SK-N-SH (cell line): Measurements from ENCODE around the gene GAB2. TPM values are rescaled to one million over a fixed set of nuclear protein-coding genes. Genes with fewer than 3 reads are reported as not detected.

Experiments used
- CTCF ChIA-PET: fragments of 300-600, 350-600 bp; formaldehyde crosslinking; extraction: SDS; loops from one replicate; lab custom pipeline; 2021; lab: Yijun Ruan, JAX
- POLR2A ChIA-PET: fragments of 350-600 bp; sonication (Branson Sonifier 250); formaldehyde crosslinking; extraction: SDS; loops from one replicate; lab custom pipeline; 2020; ENCODE audit warnings: antibody characterized with exemption, inconsistent platforms; lab: Yijun Ruan, JAX
- DNase-seq: peaks from one replicate; pipeline ENCODE4 v3.0.0; 2012
- H2AFZ ChIP-seq: fragments of 200-600 bp; sonication (generic); 2 replicates; pipeline ENCODE4 v1.8.1; 2016; ENCODE audit warnings: antibody characterized with exemption, mild to moderate bottlenecking, low read depth
- H3F3A ChIP-seq: fragments of 200-600 bp; sonication (generic); replicated peaks from 2 replicates; pipeline ENCODE3; 2016; ENCODE audit warnings: antibody characterized with exemption, mild to moderate bottlenecking; ENCODE audit not compliant: insufficient read depth
- H3K27ac ChIP-seq, 2 experiments: fragments of 200-500 bp in 1 of 2; fragments of 200-600 bp in 1 of 2; sonication (Bioruptor generic) in 1 of 2; sonication (generic), shearing (Covaris generic) in 1 of 2; 2 replicates each; pipeline versions ENCODE4 v1.5.1 to v1.6.1; 2014 to 2016; ENCODE audit warnings: low read depth in 2 of 2, inconsistent platforms in 1 of 2, low read length in 1 of 2, mild to moderate bottlenecking in 1 of 2, mixed read lengths in 1 of 2
- H3K27me3 ChIP-seq: fragments of 200-600 bp; sonication (generic), shearing (Covaris generic); 2 replicates; pipeline ENCODE4 v1.6.1; 2016; ENCODE audit warnings: mixed run types; ENCODE audit not compliant: insufficient read depth
- H3K36me3 ChIP-seq, 2 experiments: fragments of 200-500 bp in 1 of 2; fragments of 200-600 bp in 1 of 2; sonication (Bioruptor generic) in 1 of 2; sonication (generic) in 1 of 2; replicated peaks in 1 of 2; 2 replicates each; pipeline versions ENCODE3 to v1.5.1; 2014 to 2016; ENCODE audit warnings: low read length in 1 of 2, mild to moderate bottlenecking in 1 of 2; ENCODE audit not compliant: insufficient read depth in 2 of 2, control insufficient read depth in 1 of 2
- H3K4me1 ChIP-seq, 2 experiments: fragments of 200-500 bp in 1 of 2; fragments of 200-600 bp in 1 of 2; sonication (Bioruptor generic) in 1 of 2; sonication (generic), shearing (Covaris generic) in 1 of 2; 2 replicates each; pipeline versions ENCODE4 v1.5.1 to v1.6.1; 2014 to 2016; ENCODE audit warnings: low read depth in 1 of 2, low read length in 1 of 2, mixed run types in 1 of 2; ENCODE audit not compliant: insufficient read depth in 2 of 2, control insufficient read depth in 1 of 2
- H3K4me2 ChIP-seq: fragments of 200-600 bp; sonication (generic), shearing (Covaris generic); 2 replicates; pipeline ENCODE4 v1.6.1; 2017; ENCODE audit warnings: mixed run types
- H3K4me3 ChIP-seq, 2 experiments: fragments of 200-500 bp in 1 of 2; fragments of 200-600 bp in 1 of 2; sonication (Bioruptor generic) in 1 of 2; sonication (generic), shearing (Covaris generic) in 1 of 2; 2 replicates each; pipeline versions ENCODE4 v1.5.1 to v1.8.1; 2014 to 2016; ENCODE audit warnings: low read depth in 2 of 2, inconsistent platforms in 1 of 2, low read length in 1 of 2, mild to moderate bottlenecking in 1 of 2, mixed read lengths in 1 of 2, moderate library complexity in 1 of 2
- H3K79me2 ChIP-seq: fragments of 200-600 bp; sonication (generic); 2 replicates; pipeline ENCODE4 v1.8.1; 2017; ENCODE audit warnings: mild to moderate bottlenecking; ENCODE audit not compliant: insufficient read depth
- H3K9ac ChIP-seq: fragments of 200-600 bp; sonication (generic); 2 replicates; pipeline ENCODE4 v1.6.1; 2017; ENCODE audit warnings: mixed run types
- H3K9me2 ChIP-seq: fragments of 200-600 bp; sonication (generic); 2 replicates; pipeline ENCODE4 v1.6.1; 2017; ENCODE audit warnings: mixed run types
- H3K9me3 ChIP-seq: fragments of 200-600 bp; sonication (generic); 2 replicates; pipeline ENCODE4 v1.6.1; 2017; ENCODE audit warnings: mixed run types, mild to moderate bottlenecking, moderate library complexity
- H4K20me1 ChIP-seq: fragments of 200-600 bp; sonication (generic); 2 replicates; pipeline ENCODE4 v1.6.1; 2017; ENCODE audit warnings: mild to moderate bottlenecking, mixed run types; ENCODE audit not compliant: insufficient read depth
- CTCF ChIP-seq: fragments of 200-600 bp; sonication (generic); IDR thresholded peaks from 2 replicates; pipeline ENCODE4 v1.6.1; 2017; ENCODE audit warnings: antibody characterized with exemption, mild to moderate bottlenecking, moderate library complexity
- ELF1 ChIP-seq: IDR thresholded peaks from 2 replicates; pipeline ENCODE4 v1.4.0; 2012
- EP300 ChIP-seq, 2 experiments: IDR thresholded peaks; 2 replicates each; pipeline versions ENCODE4 v1.4.0 to v1.6.1; 2012; ENCODE audit warnings: borderline replicate concordance in 1 of 2, low read depth in 1 of 2, low read length in 1 of 2
- FOSL2 ChIP-seq: IDR thresholded peaks from 2 replicates; pipeline ENCODE4 v1.4.0; 2012; ENCODE audit warnings: low read depth, mild to moderate bottlenecking, moderate library complexity, borderline replicate concordance
- FOXJ3 ChIP-seq: sonication (generic); formaldehyde crosslinking; IDR thresholded peaks from 2 replicates; pipeline ENCODE4 v1.5.1; 2020; ENCODE audit warnings: mild to moderate bottlenecking, missing genetic modification reagents
- IRF3 ChIP-seq: fragments of 150-350 bp; IDR thresholded peaks from 2 replicates; pipeline ENCODE4 v1.6.1; 2016; ENCODE audit warnings: mild to moderate bottlenecking, low read depth, low read length
- MAX ChIP-seq: IDR thresholded peaks from 2 replicates; pipeline ENCODE4 v1.4.0; 2012; ENCODE audit warnings: low read depth
- NFIC ChIP-seq: IDR thresholded peaks from 2 replicates; pipeline ENCODE4 v1.4.0; 2012; ENCODE audit warnings: borderline replicate concordance
- POLR2AphosphoS5 ChIP-seq: IDR thresholded peaks from 2 replicates; pipeline ENCODE4 v1.6.1; 2012; ENCODE audit warnings: low read depth, low read length
- RXRA ChIP-seq: IDR thresholded peaks from 2 replicates; pipeline ENCODE4 v1.4.0; 2012; ENCODE audit warnings: low read depth, mild to moderate bottlenecking, borderline replicate concordance
- SMC3 ChIP-seq: IDR thresholded peaks from 2 replicates; pipeline ENCODE4 v1.6.1; 2012; ENCODE audit warnings: low read depth, low read length, improper control_type of control experiment
- TCF12 ChIP-seq: IDR thresholded peaks from 2 replicates; pipeline ENCODE4 v1.4.0; 2012
- USF1 ChIP-seq: IDR thresholded peaks from 2 replicates; pipeline ENCODE4 v1.4.0; 2012; ENCODE audit warnings: low read depth, borderline replicate concordance
- USF2 ChIP-seq: fragments of 150-350 bp; IDR thresholded peaks from 2 replicates; pipeline ENCODE4 v1.6.1; 2017; ENCODE audit warnings: antibody characterized with exemption, low read length, low read depth, borderline replicate concordance
- YY1 ChIP-seq: IDR thresholded peaks from 2 replicates; pipeline ENCODE4 v1.4.0; 2012; ENCODE audit warnings: low read depth, mild to moderate bottlenecking
- ZBTB33 ChIP-seq: IDR thresholded peaks from 2 replicates; pipeline ENCODE4 v1.4.0; 2012; ENCODE audit warnings: low read depth, borderline replicate concordance
- WGBS: methylation state at CpG from one replicate; pipeline ENCODE4 v1.1.6; 2017; ENCODE audit warnings: low lambda C conversion rate; 5-methylcytosine and 5-hydroxymethylcytosine counted together
- polyA plus RNA-seq, 3 experiments: library from polyadenylated mRNA; depleted of rRNA; stranded (reverse); fragments of >200 nt; gene quantifications; 2 replicates each; pipeline ENCODE4 v1.2.3, GENCODE V29; 2012

Gene GAB2
- polyA plus RNA-seq, 1 of the 3 experiments (the other 2 are of a cell fraction), result 5.6 TPM

- Histone ChIP-seq H3F3A (peaks cover 15% of the 10 kb centered on the region), H3K4me1 (peaks cover 10 to 15% of the 10 kb centered on the region in 2 experiments; a peak in 3 of 4 replicates), H4K20me1 (no peaks in the 10 kb centered on the region), H3K36me3 (peaks cover 0 to 18% of the 10 kb centered on the region in 2 experiments), H3K9me3 (no peaks in the 10 kb centered on the region), H2AFZ (no peak overlapping the region), H3K4me3 (no peak overlapping the region), H3K79me2 (no peaks in the 10 kb centered on the region), H3K27ac (peak overlapping the region in 1 of 2 experiments; percentile 97; a peak in 2 of 4 replicates), H3K4me2 (no peak overlapping the region), H3K9me2 (no peaks in the 10 kb centered on the region), H3K27me3 (no peaks in the 10 kb centered on the region), H3K9ac (no peak overlapping the region)
- no peak for TF ChIP-seq ELF1
- TF ChIP-seq NFIC, result no peak
- no peak for TF ChIP-seq POLR2AphosphoS5
- TF ChIP-seq EP300 (IDR thresholded peaks at IDR 0.05; ENCODE audit: borderline replicate concordance in 1 of 2, low read depth in 1 of 2, low read length in 1 of 2), result no peak
- POLR2A ChIA-PET, result no interaction called here
- DNase-seq, result no peak
- WGBS, result 80% methylated on average over 2 of the region's 2 CpGs
- CTCF ChIA-PET, result interaction anchor here (0.7 kb wide), 1 partner anchor 58 kb away, joined by 3 read pairs; no protein-coding TSS in a partner anchor
Measured at GRCh38 chr11:78457448-78457847, 39.8 kb upstream of the GAB2 start.

DNA sequence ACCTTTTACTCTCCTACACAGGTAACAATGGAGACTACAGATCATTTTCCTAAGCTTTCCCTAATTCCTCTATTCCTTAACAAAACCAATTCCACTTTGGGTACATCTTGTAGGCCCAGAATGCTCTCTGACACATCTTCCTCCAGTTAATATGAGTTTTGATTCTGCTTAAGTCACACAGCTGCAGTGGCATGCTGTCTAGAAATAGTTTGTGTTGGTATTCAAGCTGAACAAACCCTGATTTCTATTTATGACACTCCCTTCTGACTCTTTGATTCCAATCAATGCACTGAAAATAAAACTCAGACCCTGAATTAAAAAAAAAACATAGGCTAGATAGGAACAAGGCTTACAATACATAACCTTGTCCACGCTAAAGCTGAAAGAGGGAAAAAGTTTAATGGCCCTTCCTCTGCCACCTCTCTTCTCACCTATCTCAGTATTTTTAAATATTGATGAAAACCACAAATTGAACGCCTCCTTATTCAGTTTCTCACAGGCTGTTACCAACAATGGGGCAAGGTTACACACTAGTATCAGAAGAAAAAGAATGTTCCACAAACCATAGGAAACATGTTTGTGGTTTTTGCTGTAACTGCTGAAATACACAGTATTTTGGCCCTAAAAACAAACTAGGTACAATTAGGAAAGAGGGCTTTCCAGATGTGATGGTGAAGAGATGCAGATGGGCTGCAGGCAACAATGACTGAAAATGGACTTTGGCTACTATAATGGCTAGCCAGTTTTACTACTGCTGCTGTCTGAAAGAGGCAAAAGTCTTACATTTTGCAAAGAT, 35.7 kb upstream of the GAB2 start:
- H3K4me1 ChIP-seq, result peaks cover 0 to 15% of the 10 kb centered on the region in 2 experiments; a peak in 2 of 4 replicates
- CTCF ChIA-PET, result interaction anchor here (1.1 kb wide), 1 partner anchor 111 kb away, joined by 4 read pairs; no protein-coding TSS in a partner anchor
- H3K9me3 ChIP-seq, result no peaks in the 10 kb centered on the region
- H2AFZ ChIP-seq, result no peak overlapping the region
- H3K4me3 ChIP-seq, result no peak overlapping the region
- H3K27me3 ChIP-seq, result no peaks in the 10 kb centered on the region
- H3K9me2 ChIP-seq, result no peaks in the 10 kb centered on the region
- DNase-seq, result no peak
- H4K20me1 ChIP-seq, result no peaks in the 10 kb centered on the region
- no peak overlapping the region for H3K4me2 ChIP-seq
- TF ChIP-seq IRF3, result no peak
- no peak for TF ChIP-seq MAX
- TF ChIP-seq SMC3, result no peak
- no peak for TF ChIP-seq USF2
- TF ChIP-seq YY1, result no peak
- no peak for TF ChIP-seq ZBTB33
- no peak for TF ChIP-seq FOSL2
- no peak for TF ChIP-seq USF1
- no peak for TF ChIP-seq NFIC
- TF ChIP-seq FOXJ3, result no peak
- TF ChIP-seq EP300 (IDR thresholded peaks at IDR 0.05; ENCODE audit: borderline replicate concordance in 1 of 2, low read depth in 1 of 2, low read length in 1 of 2), result no peak
- no peak for TF ChIP-seq TCF12
- no peak for TF ChIP-seq CTCF
- no peak for TF ChIP-seq RXRA
- TF ChIP-seq, all 33 proteins: peak for 0
- WGBS, result 96% methylated on average over 2 of the region's 2 CpGs
- POLR2A ChIA-PET, result no interaction called here
- H3K36me3 ChIP-seq, result peaks cover 0 to 8% of the 10 kb centered on the region in 2 experiments
- H3K27ac ChIP-seq, result peak overlapping the region in 1 of 2 experiments; percentile 97; a peak in 2 of 4 replicates
- no peak overlapping the region for H3K9ac ChIP-seq
- no peaks in the 10 kb centered on the region for H3K79me2 ChIP-seq
- H3F3A ChIP-seq, result no peaks in the 10 kb centered on the region
